Stimulated activated CD8-positive, alpha-beta memory T cell treated with anti-CD3 and anti-CD28 coated beads, Interleukin-4, amount 100 ng/mL, for 48 hours (primary cell): ENCODE measurements around the gene TRIM71.

ENCODE experiments used
- DNase-seq: peaks from one replicate; pipeline ENCODE4 v3.0.0-alpha.2; 2020

TRIM71 gene

DNA sequence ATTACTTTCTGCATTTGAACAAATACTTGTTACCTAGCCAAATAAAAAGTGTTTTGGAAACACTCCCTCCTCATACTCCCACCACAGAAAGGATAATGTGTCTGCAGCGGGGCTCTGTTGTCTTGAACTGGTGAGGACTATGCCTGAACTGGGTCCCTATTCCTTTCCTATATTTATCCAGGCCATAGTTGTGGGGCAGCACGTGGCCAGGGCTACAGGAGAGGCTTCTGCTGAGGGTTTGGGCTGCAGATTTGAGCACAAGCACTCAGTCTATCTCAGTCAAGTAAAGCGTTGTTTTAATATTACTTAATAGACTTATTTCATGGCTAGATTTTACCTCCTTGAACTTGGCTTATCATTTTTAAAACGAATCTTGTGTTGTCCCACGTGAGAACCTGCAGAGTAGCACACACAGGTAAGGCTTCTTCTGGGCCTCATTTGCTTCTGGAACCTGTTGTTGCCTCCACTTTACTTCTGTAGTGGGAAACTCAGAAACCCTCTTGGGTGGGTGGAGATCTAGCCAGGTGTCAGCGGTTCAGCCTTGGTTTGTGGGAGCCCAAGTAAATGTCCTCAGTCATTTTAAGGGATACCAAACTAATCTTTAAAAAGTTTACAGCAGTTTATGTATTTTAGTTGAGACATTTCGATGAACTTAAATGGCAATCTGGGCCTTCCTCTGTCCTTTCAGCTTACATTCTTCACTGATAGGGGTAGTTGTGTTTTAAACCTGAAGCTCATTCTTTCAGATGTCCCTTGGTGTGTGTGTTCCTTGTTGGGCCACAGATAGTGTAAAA lies 51.1 kb downstream of the TRIM71 start:
- no peak for DNase-seq

DNA sequence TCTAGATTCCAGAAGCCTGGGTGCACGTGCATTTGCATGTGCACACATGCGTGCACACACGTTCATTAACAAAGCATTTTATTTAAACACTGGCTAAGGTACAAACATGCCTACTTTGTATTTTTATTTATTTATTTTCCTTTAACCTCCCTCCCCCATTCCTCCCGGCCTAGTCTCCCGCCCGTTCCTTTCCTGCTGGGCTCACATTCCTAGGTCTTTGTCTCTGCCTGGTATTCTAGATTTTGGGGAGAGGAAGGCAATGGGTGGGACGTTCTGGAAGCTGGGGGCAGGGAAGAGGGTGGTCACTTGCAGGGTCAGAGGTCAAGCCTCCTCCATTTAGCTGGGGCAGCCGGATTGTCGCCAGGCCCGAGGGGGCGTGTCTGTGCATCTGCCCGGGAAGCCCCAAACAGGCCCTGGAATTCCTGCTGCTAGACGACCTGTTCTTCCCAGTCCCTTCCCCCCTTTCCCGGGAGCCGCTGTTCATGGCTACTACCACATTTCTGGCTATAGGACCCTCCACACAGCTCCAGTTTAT lies 51.8 kb downstream of the TRIM71 start:
- no peak for DNase-seq

DNA sequence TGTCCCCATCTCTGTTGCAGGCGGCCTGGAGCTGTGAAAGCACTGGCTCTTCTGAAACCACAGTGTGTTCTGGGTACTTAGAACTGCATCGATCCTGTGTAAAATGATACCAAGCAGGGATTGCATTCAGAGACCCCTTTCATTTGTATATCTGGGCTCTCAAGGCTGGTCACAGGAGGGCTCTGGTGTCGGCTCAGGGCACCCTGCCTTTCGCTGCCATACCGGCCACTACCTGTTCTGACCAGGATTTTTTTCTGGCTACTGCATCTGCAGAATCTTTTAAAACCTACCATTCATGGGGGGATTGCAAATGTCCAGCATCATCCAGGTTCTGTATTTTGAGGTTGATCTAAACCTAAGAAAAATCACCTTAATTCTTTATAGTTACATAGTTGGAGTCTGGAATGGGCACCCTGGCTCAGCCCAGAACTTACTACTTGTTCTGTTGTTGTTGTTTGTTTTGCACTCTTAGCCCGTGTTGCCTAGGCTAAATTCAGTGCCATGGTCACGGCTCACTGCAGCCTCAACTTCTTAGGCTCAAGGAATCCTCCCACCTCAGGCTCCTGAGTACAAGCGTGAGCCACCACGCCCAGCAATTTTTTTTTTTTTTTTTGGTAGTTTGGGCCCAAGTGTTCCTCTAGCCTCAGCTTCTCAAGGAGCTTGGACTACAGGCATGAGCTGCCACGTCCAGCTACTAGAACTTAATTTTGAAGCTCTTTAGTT lies 52.7 kb downstream of the TRIM71 start:
- DNase-seq = no peak

DNA sequence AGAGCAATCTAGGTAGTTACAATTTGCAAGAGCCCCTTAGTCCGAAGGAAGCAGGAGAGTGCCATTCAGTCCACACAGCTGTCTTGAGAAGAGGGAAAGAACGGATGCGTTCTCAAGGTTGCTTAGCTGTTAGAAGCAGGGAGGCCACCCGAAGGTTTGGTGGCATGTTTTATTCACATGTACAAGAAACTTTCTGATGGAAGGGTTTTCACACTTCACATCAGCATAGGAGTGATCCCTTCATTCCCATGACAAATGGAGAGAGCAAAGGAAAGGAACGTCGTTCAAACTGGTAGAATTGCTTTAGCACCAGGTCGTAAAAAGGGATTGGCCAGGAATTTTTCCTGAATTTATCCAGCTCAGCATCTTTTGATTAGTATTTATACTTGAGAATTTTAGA lies 53.5 kb downstream of the TRIM71 start:
- DNase-seq = no peak

DNA sequence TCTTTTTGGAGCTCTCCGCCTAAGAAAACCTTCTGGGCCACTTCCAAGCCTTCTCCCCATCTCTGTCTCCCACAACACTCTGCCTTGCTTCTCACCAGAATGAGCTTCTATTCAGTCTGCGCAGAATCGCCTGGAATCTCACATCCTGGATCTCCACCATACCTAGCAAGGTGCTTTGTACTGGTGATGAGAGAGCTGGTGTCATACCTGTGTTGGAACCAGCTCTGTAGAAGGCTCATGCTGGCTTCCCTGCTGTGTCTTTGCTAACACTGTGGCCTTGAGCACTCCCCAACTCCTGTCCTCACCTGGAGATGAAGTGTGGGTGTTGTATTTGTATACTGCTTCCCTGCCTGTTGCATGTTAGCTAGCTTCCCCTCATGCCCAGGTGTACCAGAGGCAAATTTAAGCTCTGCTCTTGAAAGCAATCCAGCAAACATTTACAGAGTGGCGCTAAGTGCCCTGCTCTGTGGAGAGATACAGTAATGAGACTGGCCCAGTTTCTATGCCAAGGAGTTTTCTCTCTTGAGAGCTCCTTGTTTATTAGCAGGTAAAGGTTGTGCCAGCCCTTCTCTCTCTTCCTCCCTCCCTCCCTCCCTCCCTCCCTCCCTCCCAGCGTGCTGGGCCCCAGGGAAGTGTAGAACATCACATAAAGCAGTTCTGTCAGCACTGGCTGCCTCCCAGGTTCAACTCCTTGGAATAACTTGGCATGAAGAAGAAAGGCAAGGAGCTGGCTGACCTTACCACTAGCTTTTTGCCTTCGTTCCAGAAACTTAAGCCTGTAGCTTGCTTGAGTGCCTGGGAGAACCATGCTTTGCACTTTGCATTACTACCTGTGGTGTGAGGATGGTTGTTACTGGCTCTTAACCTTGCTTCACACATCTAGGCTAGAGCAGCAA lies 54.9 kb downstream of the TRIM71 start:
- no peak for DNase-seq

DNA sequence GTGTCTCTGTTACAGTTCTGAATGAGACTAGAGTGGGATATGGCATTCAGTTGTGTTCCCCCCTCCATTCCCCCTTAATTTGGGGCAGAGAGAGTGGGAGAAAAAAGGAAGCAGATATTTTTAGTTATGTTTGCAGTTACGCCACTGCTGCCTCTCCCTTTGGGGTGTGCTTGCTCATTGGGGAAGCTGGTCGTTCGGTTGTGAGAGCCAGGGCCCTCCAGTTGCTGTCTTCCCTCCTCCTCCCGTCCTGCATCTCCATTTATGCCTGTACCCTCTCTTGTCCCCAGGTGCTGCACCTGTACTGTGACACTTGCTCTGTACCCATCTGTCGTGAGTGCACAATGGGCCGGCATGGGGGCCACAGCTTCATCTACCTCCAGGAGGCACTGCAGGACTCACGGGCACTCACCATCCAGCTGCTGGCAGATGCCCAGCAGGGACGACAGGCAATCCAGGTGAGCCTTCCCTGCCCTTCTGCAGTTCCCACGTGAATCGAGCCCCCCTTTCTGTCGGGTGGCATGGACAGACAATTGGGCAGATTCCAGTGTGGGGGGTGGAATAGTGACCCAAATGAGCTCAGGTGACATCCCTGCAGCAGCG lies 55.8 kb downstream of the TRIM71 start:
- DNase-seq = no peak

DNA sequence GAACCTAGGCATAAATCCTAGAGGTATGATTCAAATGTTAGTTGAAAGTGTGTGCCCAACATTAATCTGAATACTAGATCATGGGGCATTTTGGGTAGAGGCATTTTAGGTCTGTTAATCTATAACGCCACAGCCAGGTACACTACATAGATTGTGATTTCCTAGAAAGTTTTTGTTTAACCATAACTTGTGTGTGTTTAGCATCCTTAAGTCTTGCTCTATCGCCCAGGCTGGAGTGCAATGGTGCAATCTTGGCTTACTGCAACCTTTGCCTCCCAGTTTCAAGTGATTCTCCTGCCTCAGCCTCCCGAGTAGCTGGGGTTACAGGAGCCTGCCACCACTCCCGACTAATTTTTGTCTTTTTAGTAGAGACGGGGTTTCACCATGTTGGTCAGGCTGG lies 59.1 kb downstream of the TRIM71 start:
- no peak for DNase-seq

DNA sequence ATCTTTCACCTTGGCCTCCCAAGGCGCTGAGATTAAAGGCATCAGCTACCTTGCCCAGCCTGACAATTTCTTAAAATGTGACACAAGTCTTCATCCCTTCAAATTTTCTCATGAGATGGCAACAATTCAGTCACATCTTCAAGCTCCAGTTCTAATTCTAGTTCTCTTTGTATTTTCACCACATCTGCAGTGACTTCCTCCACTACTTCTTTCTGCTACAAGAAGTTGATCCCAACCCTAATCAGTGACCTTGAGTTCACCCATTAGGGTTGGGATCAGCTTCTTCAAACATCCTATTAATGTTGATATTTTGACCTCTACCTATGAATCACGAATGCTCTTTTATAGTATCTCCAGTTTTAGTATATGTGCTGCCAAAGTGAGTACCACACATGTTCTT lies 59.8 kb downstream of the TRIM71 start:
- no peak for DNase-seq

DNA sequence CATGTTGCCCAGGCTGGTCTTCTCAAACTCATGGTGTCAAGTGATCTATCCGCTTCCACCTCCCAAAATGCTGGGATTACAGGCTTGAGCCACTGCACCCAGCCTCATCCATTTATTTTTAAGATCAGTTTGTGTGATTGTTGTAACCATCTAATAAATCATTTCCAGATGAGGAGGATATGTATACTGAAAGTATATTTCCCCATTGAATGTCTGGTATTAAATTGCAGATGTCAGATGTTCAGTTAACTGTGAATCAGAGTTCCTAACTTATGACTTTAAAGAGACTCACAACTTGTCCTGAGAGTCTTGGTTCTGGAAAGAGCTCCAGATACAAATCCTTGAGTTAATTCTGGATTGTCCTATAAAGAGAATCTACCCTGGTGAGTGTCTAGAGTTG lies 62.4 kb downstream of the TRIM71 start:
- DNase-seq = no peak

DNA sequence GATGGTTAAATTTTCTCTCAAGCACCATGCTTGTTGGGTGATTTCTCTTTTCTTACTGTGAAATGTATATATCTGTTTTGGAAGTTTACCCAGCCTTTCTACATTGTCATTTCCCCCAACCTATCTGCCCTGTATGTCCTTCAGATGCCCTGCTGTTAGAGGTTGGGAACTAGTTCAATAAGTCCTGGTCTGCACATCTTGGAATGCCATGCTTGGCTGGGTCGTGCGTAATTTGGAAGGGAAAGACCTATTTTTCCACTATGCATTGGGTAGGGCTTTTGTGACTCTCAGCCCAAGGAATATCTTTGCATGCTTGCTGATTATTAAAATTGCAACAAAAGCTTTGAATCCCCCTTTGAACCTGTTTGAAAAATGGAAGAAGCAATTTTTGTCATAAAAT lies 63.8 kb downstream of the TRIM71 start:
- no peak for DNase-seq

DNA sequence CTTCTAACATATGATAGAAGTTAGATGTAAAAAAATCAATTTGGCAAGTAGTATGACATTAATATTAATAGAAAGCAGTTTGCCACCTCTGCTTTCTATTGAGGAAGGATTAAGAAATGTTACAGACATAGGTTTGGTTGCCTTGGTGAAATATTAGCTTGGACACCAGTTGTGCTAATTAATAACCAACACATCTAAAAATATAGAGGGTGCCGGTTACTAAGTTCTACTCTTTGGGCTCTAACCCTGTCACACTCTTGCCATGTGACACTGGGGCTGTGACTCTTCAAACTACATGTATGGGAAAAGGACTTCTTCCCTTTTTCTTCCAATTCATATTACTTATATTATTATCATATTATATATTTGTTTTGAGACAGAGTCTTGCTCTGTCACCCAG lies 64.4 kb downstream of the TRIM71 start:
- DNase-seq = no peak

DNA sequence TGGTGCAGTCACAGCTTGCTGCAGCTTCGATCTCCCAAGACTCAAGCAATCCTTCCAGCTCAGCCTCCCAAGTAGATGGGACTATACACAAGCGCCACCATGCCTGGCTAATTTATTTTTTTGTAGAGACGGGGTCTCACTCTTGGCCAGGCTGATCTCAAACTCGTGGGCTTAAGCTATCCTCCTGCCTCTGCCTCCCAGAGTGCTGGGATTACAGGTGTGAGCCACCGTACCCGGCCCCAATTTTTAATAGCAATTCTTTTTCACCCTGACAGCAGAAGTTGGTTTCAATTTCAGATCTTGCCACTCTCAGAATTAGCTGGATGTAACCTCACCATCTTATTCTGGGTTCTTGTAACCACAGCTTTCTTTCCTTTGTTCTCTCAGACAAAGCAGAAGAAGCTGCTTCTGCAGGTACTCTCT lies 64.8 kb downstream of the TRIM71 start:
- DNase-seq = no peak

DNA sequence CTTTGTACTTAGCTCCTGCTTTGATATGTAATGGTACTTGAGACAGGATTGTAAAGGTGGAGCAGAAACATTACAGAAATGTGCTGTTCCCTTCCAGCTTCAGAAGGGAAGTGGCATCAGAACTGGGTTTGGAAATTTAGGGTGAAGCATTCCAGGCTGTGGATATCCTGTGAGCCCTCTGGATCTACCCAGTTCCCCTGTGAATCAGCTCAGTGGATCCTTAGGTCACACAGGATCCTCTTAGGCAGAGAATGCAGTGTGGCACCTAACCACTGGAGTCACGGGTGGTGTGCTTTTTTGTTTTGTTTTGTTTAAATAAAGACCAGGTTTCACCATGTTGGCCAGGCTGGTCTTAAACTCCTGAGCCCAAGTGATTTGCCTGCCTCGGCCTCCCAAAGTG lies 66.0 kb downstream of the TRIM71 start:
- DNase-seq = no peak

DNA sequence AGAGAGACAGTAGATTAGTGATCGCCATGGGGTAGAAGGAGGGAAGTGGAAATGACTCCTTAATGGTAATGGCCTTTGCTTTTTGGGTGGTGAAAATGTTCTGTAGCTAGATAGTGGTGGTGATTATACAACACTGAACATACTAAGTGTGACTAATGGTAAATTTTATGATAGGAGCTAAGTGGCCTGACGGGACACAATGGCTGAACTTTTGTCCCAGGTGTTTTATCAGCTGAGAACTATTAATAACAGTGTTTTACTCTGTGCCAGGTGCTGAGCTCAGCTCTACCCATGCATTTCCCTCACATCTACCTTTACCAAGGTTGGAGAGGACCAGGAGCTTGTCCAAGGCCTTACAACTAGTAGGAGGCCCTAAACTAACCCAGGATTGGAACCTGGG lies 66.8 kb downstream of the TRIM71 start:
- DNase-seq = no peak

DNA sequence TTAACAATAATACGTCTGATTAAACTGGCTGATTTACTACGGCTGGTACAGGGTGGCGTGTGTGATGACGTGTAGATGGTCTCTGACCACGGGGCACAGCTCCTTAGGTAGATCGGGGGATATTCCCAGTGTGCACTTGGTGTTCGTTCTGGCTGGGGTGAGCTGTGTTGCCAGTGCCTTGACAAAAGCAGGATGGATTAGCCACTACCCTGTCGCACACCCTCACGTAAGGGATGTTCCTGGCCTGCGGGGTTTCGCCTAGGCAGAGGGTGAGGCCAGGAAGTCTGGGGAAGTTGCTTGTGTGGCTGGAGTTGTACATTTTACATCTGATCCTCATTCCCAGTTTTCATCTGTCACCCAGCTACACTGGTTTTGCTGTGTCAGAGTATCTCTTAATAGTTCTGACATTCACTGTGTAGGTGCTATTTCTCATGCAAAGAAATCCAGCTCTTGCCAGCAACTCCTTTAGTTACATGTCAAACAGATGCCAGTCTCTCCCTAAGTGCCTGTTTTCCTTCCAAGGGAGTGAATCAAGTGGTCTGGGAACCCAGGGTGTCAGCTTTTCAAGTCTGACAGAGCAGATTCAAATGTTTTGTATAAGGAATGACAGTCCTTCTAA lies 67.6 kb downstream of the TRIM71 start:
- no peak for DNase-seq

DNA sequence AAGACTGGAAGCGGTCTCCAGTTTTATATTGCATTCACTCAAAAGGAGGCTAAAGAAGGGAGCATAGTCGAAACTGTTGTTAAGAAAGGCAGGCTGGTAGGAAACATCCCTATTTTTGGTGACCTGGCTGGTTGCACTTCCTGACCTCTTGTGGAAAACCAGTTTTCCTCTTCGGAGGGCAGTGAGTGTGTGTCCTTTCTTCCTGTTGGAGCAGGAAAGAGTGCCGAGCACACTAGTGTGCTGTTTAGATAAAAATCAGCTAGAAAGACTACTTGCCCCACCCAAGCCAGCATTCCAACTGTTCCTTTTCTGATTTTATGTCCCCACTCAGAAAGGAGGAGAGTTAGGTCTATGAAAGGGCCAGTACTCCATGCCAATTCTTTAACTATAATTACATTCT lies 68.5 kb downstream of the TRIM71 start:
- no peak for DNase-seq

DNA sequence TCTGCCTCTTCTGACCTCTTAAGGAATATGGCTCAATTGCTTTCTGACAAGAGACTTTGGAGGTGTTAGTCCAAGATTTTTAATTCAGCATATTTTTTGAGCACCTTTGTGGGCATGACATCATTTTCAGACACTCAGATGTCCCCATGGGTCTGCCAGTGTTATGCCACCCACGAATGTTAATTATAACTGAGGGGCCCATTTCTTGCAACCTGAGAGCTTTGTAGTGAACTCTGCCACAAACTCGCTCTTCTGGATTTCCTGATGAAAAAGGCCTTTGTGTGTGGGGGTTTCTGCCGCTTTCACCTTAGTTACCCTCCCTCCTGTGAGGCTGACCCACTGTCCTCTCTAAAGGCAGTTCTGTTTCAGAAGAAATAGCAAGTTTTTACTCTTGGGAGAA lies 69.1 kb downstream of the TRIM71 start:
- DNase-seq = no peak

DNA sequence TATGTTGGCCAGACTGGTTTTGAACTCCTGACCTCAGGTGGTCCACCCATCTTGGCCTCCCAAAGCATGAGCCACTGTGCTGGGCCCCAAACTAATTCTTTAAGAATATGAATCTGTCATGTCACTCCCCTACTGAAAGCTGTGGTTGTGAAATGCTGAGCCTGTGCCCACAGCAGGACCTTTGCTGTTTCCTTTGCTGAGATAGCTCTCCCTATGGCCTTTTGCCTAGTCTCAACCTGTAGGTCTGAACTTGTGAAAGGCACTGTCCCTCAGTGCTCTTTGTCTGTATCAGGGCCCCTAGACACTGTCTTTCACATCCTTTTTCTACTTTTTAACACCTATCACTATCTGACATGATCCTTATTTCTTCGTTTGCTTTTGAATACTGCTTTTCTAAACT lies 70.9 kb downstream of the TRIM71 start:
- DNase-seq = no peak

DNA sequence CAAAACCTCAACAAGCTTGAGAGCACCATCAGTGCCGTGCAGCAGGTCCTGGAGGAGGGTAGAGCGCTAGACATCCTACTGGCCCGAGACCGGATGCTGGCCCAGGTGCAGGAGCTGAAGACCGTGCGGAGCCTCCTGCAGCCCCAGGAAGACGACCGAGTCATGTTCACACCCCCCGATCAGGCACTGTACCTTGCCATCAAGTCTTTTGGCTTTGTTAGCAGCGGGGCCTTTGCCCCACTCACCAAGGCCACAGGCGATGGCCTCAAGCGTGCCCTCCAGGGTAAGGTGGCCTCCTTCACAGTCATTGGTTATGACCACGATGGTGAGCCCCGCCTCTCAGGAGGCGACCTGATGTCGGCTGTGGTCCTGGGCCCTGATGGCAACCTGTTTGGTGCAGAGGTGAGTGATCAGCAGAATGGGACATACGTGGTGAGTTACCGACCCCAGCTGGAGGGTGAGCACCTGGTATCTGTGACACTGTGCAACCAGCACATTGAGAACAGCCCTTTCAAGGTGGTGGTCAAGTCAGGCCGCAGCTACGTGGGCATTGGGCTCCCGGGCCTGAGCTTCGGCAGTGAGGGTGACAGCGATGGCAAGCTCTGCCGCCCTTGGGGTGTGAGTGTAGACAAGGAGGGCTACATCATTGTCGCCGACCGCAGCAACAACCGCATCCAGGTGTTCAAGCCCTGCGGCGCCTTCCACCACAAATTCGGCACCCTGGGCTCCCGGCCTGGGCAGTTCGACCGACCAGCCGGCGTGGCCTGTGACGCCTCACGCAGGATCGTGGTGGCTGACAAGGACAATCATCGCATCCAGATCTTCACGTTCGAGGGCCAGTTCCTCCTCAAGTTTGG lies 72.9 kb downstream of the TRIM71 start:
- no peak for DNase-seq

DNA sequence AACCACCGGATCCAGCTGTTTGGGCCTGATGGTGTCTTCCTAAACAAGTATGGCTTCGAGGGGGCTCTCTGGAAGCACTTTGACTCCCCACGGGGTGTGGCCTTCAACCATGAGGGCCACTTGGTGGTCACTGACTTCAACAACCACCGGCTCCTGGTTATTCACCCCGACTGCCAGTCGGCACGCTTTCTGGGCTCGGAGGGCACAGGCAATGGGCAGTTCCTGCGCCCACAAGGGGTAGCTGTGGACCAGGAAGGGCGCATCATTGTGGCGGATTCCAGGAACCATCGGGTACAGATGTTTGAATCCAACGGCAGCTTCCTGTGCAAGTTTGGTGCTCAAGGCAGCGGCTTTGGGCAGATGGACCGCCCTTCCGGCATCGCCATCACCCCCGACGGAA lies 73.6 kb downstream of the TRIM71 start:
- no peak for DNase-seq
